HepG2 (cell line): Measurements from ENCODE around the gene TCF3. TPM values are rescaled to one million over a fixed set of nuclear protein-coding genes. Genes with fewer than 3 reads are reported as not detected.
A peak's percentile ranks its signal among the peaks of the same experiment; 100 is the strongest.

Experiments used
- CREBL2 ChIP-seq: sonication (generic); formaldehyde crosslinking; IDR thresholded peaks from 2 replicates; pipeline ENCODE4 v1.8.1; 2023; ENCODE audit warnings: missing genetic modification reagents, mild to moderate bottlenecking, borderline replicate concordance
- EHMT2 ChIP-seq: fragments of 200-600 bp; sonication (generic); IDR thresholded peaks from 2 replicates; pipeline ENCODE4 v1.7.0; 2017; ENCODE audit warnings: antibody characterized with exemption, low read depth, low read length, borderline replicate concordance
- EP300 ChIP-seq, 3 experiments: sonication (generic) in 1 of 3; formaldehyde crosslinking in 1 of 3; IDR thresholded peaks; 2 replicates each; pipeline versions ENCODE4 v1.5.1 to v1.6.1; 2011 to 2020; ENCODE audit warnings: low read depth in 2 of 3, low read length in 2 of 3, borderline replicate concordance in 1 of 3, improper control_type of control experiment in 1 of 3, mild to moderate bottlenecking in 1 of 3, missing genetic modification reagents in 1 of 3, moderate library complexity in 1 of 3
- ERF ChIP-seq: IDR thresholded peaks from 2 replicates; pipeline ENCODE4 v1.6.1; 2018; ENCODE audit warnings: missing biosample characterization, missing genetic modification reagents
- HMG20A ChIP-seq: IDR thresholded peaks from 2 replicates; pipeline ENCODE4 v1.6.1; 2016; ENCODE audit warnings: borderline replicate concordance
- HNF1B ChIP-seq: sonication (generic); formaldehyde crosslinking; IDR thresholded peaks from 2 replicates; pipeline ENCODE4 v1.5.1; 2020; ENCODE audit warnings: mild to moderate bottlenecking, moderate library complexity, missing genetic modification reagents
- HOXA3 ChIP-seq: sonication (generic); formaldehyde crosslinking; IDR thresholded peaks from 2 replicates; pipeline ENCODE4 v1.5.0; 2020; ENCODE audit warnings: missing genetic modification reagents
- HOXA5 ChIP-seq: sonication (generic); formaldehyde crosslinking; IDR thresholded peaks from 2 replicates; pipeline ENCODE4 v1.4.0; 2020; ENCODE audit warnings: missing genetic modification reagents
- IKZF5 ChIP-seq: IDR thresholded peaks from 2 replicates; pipeline ENCODE4 v1.6.1; 2018; ENCODE audit warnings: missing genetic modification reagents, mild to moderate bottlenecking, missing compliant biosample characterization
- KDM5B ChIP-seq: sonication (generic); formaldehyde crosslinking; IDR thresholded peaks from 2 replicates; pipeline ENCODE4 v1.4.0; 2020; ENCODE audit warnings: missing genetic modification reagents, mild to moderate bottlenecking, borderline replicate concordance
- REL ChIP-seq: sonication (generic); formaldehyde crosslinking; conservative IDR thresholded peaks from 2 replicates; pipeline ENCODE4 v1.8.0; 2022; ENCODE audit warnings: mild to moderate bottlenecking, missing genetic modification reagents, moderate library complexity
- RXRA ChIP-seq: sonication (generic); formaldehyde crosslinking; IDR thresholded peaks from 2 replicates; pipeline ENCODE4 v1.5.1; 2020; ENCODE audit warnings: missing genetic modification reagents
- SIX4 ChIP-seq: sonication (generic); formaldehyde crosslinking; IDR thresholded peaks from 2 replicates; pipeline ENCODE4 v1.4.0; 2020; ENCODE audit warnings: missing genetic modification reagents
- SKIL ChIP-seq: sonication (generic); formaldehyde crosslinking; IDR thresholded peaks from 2 replicates; pipeline ENCODE4 v1.8.0; 2022; ENCODE audit warnings: missing genetic modification reagents, mild to moderate bottlenecking, moderate library complexity, borderline replicate concordance
- SMC3 ChIP-seq: IDR thresholded peaks from 2 replicates; pipeline ENCODE4 v1.6.1; 2011; ENCODE audit warnings: low read length, improper control_type of control experiment
- SUZ12 ChIP-seq: fragments of 150-350 bp; IDR thresholded peaks from 2 replicates; pipeline ENCODE4 v1.6.1; 2014; ENCODE audit warnings: low read depth, low read length
- ZBTB38 ChIP-seq: sonication (generic); formaldehyde crosslinking; IDR thresholded peaks from 2 replicates; pipeline ENCODE4 v1.5.1; 2020; ENCODE audit warnings: mild to moderate bottlenecking, missing genetic modification reagents
- ZFP37 ChIP-seq: sonication (generic); formaldehyde crosslinking; IDR thresholded peaks from 2 replicates; pipeline ENCODE4 v1.4.0; 2020; ENCODE audit warnings: missing genetic modification reagents, borderline replicate concordance
- ZNF275 ChIP-seq: sonication (generic); formaldehyde crosslinking; IDR thresholded peaks from 2 replicates; pipeline ENCODE4 v1.8.0; 2022; ENCODE audit warnings: missing genetic modification reagents, mild to moderate bottlenecking, inconsistent platforms, borderline replicate concordance
- ZNF367 ChIP-seq: sonication (generic); formaldehyde crosslinking; IDR thresholded peaks from 2 replicates; pipeline ENCODE4 v1.4.0; 2020; ENCODE audit warnings: missing genetic modification reagents, borderline replicate concordance
- ZNF550 ChIP-seq: sonication (generic); formaldehyde crosslinking; IDR thresholded peaks from 2 replicates; pipeline ENCODE4 v1.4.0; 2020; ENCODE audit warnings: mild to moderate bottlenecking, missing genetic modification reagents, borderline replicate concordance
- ZNF558 ChIP-seq: sonication (generic); formaldehyde crosslinking; IDR thresholded peaks from 2 replicates; pipeline ENCODE4 v1.9.0; 2022; ENCODE audit warnings: mild to moderate bottlenecking, missing genetic modification reagents, borderline replicate concordance
- ZNF724P ChIP-seq: sonication (generic); formaldehyde crosslinking; IDR thresholded peaks from 2 replicates; pipeline ENCODE4 v1.8.0; 2022; ENCODE audit warnings: missing genetic modification reagents, borderline replicate concordance
- polyA plus RNA-seq, 8 experiments: library from polyadenylated mRNA; depleted of rRNA in 3 of 8; stranded (reverse) in 7 of 8; unstranded in 1 of 8; fragments of >200 nt; fragmentation: Illumina TruSeq in 4 of 8; extraction: Trizol in 4 of 8; gene quantifications; 2 replicates each; pipeline versions ENCODE4 v1.2.1 to v1.2.3, GENCODE V29; 2011 to 2016; ENCODE audit warnings: low read depth in 4 of 8, missing spikeins in 1 of 8, mixed read lengths in 1 of 8; ENCODE audit not compliant: insufficient read depth in 1 of 8
- total RNA-seq, 5 experiments: library from RNA; depleted of rRNA; stranded (reverse); fragments of >200 nt; fragmentation: Illumina TruSeq; extraction: Trizol; gene quantifications; 2 replicates each; pipeline ENCODE4 v1.2.3, GENCODE V29; 2016; ENCODE audit warnings: low read depth in 1 of 5

TCF3 gene
- total and polyA plus RNA-seq, 2 of the 13 experiments (the other 11 are each of a cell fraction or from before 2014, with no cell fraction given), result 51.4 to 53.2 TPM

GRCh38 chr19:1568320-1569019, 83.9 kb downstream of the TCF3 start, which contains the start of gene MEX3D (continued):
- TF ChIP-seq ZNF275 (CRISPR knock-in tag), result no peak
- TF ChIP-seq ERF (CRISPR knock-in tag), result peak; percentile 63; the same call in 1 of the 2 replicates
- TF ChIP-seq HMG20A (CRISPR knock-in tag), result no peak
- no peak for TF ChIP-seq ZNF550 (CRISPR knock-in tag)
- no peak for TF ChIP-seq EHMT2
- peak; percentile 57; the same call in 1 of the 2 replicates for TF ChIP-seq ZNF558 (CRISPR knock-in tag)
- 0 out of 2 replicates have a peak, but pooled peaks have one; percentile 61 for TF ChIP-seq HOXA5
- peak; percentile 72 for TF ChIP-seq HOXA3 (CRISPR knock-in tag)
- peak; percentile 90; the same call in 1 of the 2 replicates for TF ChIP-seq ZNF367 (CRISPR knock-in tag)
- TF ChIP-seq ZBTB38 (CRISPR knock-in tag), result peak; percentile 63; the same call in 1 of the 2 replicates
- no peak for TF ChIP-seq SKIL (CRISPR knock-in tag)
- no peak for TF ChIP-seq ZNF724P (CRISPR knock-in tag)
- peak; percentile 78; the same call in 1 of the 2 replicates for TF ChIP-seq CREBL2 (CRISPR knock-in tag)
- no peak for TF ChIP-seq SMC3
- 0 out of 2 replicates have a peak, but pooled peaks have one; percentile 28 for TF ChIP-seq RXRA (CRISPR knock-in tag)
- no peak for TF ChIP-seq SUZ12
- TF ChIP-seq HNF1B, result 0 out of 2 replicates have a peak, but pooled peaks have one; percentile 30
- no peak for TF ChIP-seq SIX4 (CRISPR knock-in tag)
- TF ChIP-seq KDM5B (CRISPR knock-in tag), result peak; percentile 80; the same call in 1 of the 2 replicates
- TF ChIP-seq IKZF5, result no peak
- TF ChIP-seq EP300 (IDR thresholded peaks at IDR 0.05; ENCODE audit: low read depth in 2 of 2, low read length in 2 of 2), result no peak
- 0 out of 2 replicates have a peak, but pooled peaks have one; percentile 18 for TF ChIP-seq EP300 (CRISPR knock-in tag; IDR thresholded peaks at IDR 0.05; ENCODE audit: borderline replicate concordance)
- TF ChIP-seq ZFP37 (CRISPR knock-in tag), result 0 out of 2 replicates have a peak, but pooled peaks have one; percentile 51
- no peak for TF ChIP-seq REL (CRISPR knock-in tag)
